Tibial nerve (tissue), 3 donors: ENCODE measurements around the gene RPS10.

ENCODE experiments used
- POLR2A ChIP-seq, 2 donors: fragments of 450-650 bp; IDR thresholded peaks; one replicate each; pipeline ENCODE4 v1.6.1; 2017; ENCODE audit warnings: antibody characterized with exemption in 2 of 2, mild to moderate bottlenecking in 2 of 2, moderate library complexity in 2 of 2
- TF ChIP-seq, protein P1 (sequence below), 5 experiments: fragments of 200-600 bp in 3 of 5; fragments of 450-650 bp in 2 of 5; sonication (generic) in 3 of 5; IDR thresholded peaks; one replicate each; pipeline ENCODE4 v1.5.1; 2016 to 2019; ENCODE audit warnings: antibody characterized with exemption in 5 of 5, mild to moderate bottlenecking in 3 of 5, moderate library complexity in 2 of 5

DNA sequence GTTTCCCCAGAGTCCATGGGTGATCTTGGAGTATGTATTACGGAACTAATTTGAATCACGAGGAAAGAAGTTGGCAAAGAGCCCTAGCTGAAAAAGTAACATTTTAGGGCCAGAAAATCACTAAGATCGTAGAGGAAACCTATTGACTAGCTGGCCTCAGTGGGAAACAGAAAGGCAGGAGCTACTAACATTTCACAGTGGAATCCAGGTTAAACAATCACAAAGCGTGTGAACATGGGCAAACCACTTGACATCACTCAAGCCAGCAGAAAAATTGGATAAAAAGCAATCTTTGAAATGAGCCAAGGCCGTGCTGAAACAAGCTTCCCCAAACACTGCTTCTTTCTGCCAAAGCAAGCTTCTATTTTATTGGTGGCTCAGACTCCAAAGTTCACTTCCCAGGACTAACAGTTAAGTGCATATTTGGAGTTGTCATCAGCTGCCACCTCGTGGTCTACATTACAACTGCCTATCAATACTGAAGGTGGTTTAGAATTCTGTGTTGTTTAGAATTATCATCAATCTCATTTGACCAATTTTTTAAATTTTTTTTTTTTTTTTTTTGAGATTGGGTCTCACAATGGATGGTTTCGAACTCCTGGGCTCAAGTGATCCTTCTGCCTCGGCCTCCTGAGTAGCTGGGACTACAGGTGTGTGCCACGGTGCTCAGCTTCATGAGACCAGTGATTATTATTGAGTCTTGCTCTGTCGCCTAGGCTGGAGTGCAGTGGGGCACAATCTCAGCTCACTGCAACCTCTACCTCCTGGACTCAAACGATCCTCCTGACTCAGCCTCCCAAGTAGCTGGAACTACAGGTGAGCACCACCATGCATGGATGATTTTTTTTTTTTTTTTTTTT, 10.6 kb downstream of the RPS10 start:
- TF ChIP-seq, protein P1, sequence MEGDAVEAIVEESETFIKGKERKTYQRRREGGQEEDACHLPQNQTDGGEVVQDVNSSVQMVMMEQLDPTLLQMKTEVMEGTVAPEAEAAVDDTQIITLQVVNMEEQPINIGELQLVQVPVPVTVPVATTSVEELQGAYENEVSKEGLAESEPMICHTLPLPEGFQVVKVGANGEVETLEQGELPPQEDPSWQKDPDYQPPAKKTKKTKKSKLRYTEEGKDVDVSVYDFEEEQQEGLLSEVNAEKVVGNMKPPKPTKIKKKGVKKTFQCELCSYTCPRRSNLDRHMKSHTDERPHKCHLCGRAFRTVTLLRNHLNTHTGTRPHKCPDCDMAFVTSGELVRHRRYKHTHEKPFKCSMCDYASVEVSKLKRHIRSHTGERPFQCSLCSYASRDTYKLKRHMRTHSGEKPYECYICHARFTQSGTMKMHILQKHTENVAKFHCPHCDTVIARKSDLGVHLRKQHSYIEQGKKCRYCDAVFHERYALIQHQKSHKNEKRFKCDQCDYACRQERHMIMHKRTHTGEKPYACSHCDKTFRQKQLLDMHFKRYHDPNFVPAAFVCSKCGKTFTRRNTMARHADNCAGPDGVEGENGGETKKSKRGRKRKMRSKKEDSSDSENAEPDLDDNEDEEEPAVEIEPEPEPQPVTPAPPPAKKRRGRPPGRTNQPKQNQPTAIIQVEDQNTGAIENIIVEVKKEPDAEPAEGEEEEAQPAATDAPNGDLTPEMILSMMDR (IDR thresholded peaks at IDR 0.05): peak; percentile 58 to 92 (median 70)
- TF ChIP-seq POLR2A (IDR thresholded peaks at IDR 0.05): no peak
